Adrenal gland (tissue), 12 donors: ENCODE measurements around the gene SPTB. TPM values are rescaled to one million over a fixed set of nuclear protein-coding genes. Genes with fewer than 3 reads are reported as not detected.

Experiments
- DNase-seq, 7 donors: peaks; one replicate each; pipeline ENCODE4 v3.0.0-alpha.2; 2019 to 2020
- H3K27ac ChIP-seq, 5 donors: fragments of 200-600 bp; sonication (generic) in 4 of 5; 1 replicate in 3 of 5; 2 replicates in 2 of 5; pipeline versions ENCODE4 v1.5.1 to v1.8.0; 2016 to 2020; ENCODE audit warnings: mild to moderate bottlenecking in 1 of 5
- H3K27me3 ChIP-seq: fragments of 200-600 bp; 2 replicates; pipeline ENCODE4 v1.8.0; 2021
- H3K36me3 ChIP-seq, 2 donors: fragments of 200-600 bp; replicated peaks in 1 of 2; 1 replicate in 1 of 2; 2 replicates in 1 of 2; pipeline versions ENCODE4 v1.5.1 to v1.8.0; 2018 to 2022
- H3K4me1 ChIP-seq, 2 donors: fragments of 200-600 bp; replicated peaks in 1 of 2; 1 replicate in 1 of 2; 2 replicates in 1 of 2; pipeline versions ENCODE4 v1.5.1 to v1.8.0; 2018 to 2021
- H3K4me3 ChIP-seq, 4 donors: fragments of 200-600 bp; sonication (generic) in 3 of 4; one replicate each; pipeline ENCODE4 v1.5.1; 2016 to 2018
- H3K9me3 ChIP-seq, 3 donors: fragments of 200-600 bp; sonication (generic) in 1 of 3; replicated peaks in 1 of 3; 1 replicate in 2 of 3; 2 replicates in 1 of 3; pipeline versions ENCODE4 v1.5.1 to v1.8.0; 2016 to 2021
- POLR2A ChIP-seq, 2 donors: fragments of 450-650 bp; IDR thresholded peaks; one replicate each; pipeline ENCODE4 v1.6.1; 2017; ENCODE audit warnings: antibody characterized with exemption in 2 of 2, mild to moderate bottlenecking in 2 of 2, moderate library complexity in 1 of 2
- WGBS, 4 donors: extraction: QIAGEN DNeasy Blood & Tissue Kit in 2 of 4; methylation state at CpG; one replicate each; pipeline versions ENCODE4 v1.1.5 to v1.1.7; 2013 to 2017; 5-methylcytosine and 5-hydroxymethylcytosine counted together
- intact Hi-C, 2 donors: fragments of 100-400 bp; cut with DNase I; formaldehyde crosslinking; loops; one replicate each; pipeline versions ENCODE4 v1.14.1 to v1.15.0; 2022 to 2023
- polyA plus RNA-seq, 3 donors: library from polyadenylated mRNA; stranded (reverse); fragments of 200-250 nt in 2 of 3; fragments of 350-450 nt in 1 of 3; fragmentation: Illumina TruSeq in 1 of 3; extraction: RNeasy Lipid Tissue Mini Kit (QIAGEN cat#74804) in 1 of 3; gene quantifications; one replicate each; pipeline ENCODE4 v1.2.3, GENCODE V29; 2013 to 2014
- total RNA-seq, 9 donors: library from RNA; depleted of rRNA in 4 of 9; stranded (reverse); fragments of >200 nt in 4 of 9; fragments of 120-200 nt in 1 of 9; fragmentation: NEBNext Ultra II Directional in 1 of 9; extraction: Animal tissue kit (Norgen Biotek cat#: 25700) in 1 of 9; gene quantifications; one replicate each; pipeline versions ENCODE4 v1.1.0 to v1.2.4, GENCODE V29; 2013 to 2023
- TF ChIP-seq, protein P1 (sequence below), 6 experiments: fragments of 450-650 bp in 4 of 6; fragments of 200-600 bp in 2 of 6; sonication (generic) in 1 of 6; IDR thresholded peaks; 1 replicate in 5 of 6; 2 replicates in 1 of 6; pipeline versions ENCODE4 v1.5.1 to v1.8.0; 2016 to 2021; ENCODE audit warnings: antibody characterized with exemption in 6 of 6, mild to moderate bottlenecking in 2 of 6, moderate library complexity in 1 of 6
- donor health status: healthy with polysubstance abuse.
- donor health status: Bipolar disorder and iron deficiency.
- donor health status: DM: yes; HTN: yes; CAD: no.
- donor health status: DM: no; HTN: no; CAD: no.
- donor health status: DM: no; HTN: no; CAD: no.
- donor health status: DM: yes; HTN: yes; CAD: no.

SPTB gene
- total and polyA plus RNA-seq, 12 donors = 0.18 to 14.5 (median 1.2) TPM

DNA sequence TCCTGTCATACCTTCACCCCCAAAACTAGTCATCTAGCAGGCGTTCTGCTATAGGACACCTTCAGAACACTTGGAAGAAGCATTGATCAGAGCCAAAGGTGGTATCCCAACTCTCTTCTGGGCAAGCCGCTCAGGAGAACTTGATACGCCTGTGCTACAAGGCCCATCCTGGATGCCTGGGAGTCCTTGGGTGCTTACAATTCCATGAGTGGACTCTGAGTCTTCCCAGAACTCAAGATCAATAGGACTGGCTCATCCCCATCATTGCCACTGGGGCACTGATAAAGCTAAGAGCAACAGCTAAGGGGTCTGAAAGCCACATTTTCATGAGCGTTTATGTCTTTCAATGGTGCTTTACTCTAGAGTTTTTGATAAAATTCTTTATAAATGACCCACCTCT lies 1.9 kb downstream of the SPTB start:
- DNase-seq = no peak
- H3K4me1 ChIP-seq = peaks cover 15 to 17% of the 10 kb centered on the region in 2 donors
- WGBS, 4 donors = 80 to 94% (median 89%) methylated on average over 3 to 4 of the region's 4 CpGs
- intact Hi-C loops = no loop called here
- H3K9me3 ChIP-seq = no peaks in the 10 kb centered on the region
- no peaks in the 10 kb centered on the region for H3K36me3 ChIP-seq
- H3K27ac ChIP-seq = no peak overlapping the region
- H3K27me3 ChIP-seq = peaks cover 18% of the 10 kb centered on the region
- no peak for TF ChIP-seq POLR2A (IDR thresholded peaks at IDR 0.05)
- TF ChIP-seq, protein P1, sequence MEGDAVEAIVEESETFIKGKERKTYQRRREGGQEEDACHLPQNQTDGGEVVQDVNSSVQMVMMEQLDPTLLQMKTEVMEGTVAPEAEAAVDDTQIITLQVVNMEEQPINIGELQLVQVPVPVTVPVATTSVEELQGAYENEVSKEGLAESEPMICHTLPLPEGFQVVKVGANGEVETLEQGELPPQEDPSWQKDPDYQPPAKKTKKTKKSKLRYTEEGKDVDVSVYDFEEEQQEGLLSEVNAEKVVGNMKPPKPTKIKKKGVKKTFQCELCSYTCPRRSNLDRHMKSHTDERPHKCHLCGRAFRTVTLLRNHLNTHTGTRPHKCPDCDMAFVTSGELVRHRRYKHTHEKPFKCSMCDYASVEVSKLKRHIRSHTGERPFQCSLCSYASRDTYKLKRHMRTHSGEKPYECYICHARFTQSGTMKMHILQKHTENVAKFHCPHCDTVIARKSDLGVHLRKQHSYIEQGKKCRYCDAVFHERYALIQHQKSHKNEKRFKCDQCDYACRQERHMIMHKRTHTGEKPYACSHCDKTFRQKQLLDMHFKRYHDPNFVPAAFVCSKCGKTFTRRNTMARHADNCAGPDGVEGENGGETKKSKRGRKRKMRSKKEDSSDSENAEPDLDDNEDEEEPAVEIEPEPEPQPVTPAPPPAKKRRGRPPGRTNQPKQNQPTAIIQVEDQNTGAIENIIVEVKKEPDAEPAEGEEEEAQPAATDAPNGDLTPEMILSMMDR (IDR thresholded peaks at IDR 0.05) = no peak
- H3K4me3 ChIP-seq = no peak overlapping the region

DNA sequence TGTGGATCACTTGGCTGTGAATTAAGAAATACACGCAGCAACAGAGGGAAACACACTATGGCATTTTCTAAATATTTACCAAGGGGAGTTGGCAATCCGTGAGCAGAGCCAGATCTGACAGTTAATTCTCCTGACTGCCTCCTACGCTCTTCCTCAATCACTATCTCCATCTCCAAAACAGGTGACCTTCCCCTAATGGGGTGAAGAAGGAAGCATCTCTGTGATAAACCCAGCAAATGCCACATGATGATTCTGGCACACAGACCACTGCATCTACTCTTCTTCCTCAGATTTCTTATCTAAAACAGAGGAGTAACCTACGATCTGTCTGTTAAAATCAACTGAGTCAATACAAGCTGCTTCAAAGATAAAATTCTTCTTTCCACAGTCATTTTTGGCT lies 4.4 kb downstream of the SPTB start:
- peaks cover 8% of the 10 kb centered on the region for H3K27me3 ChIP-seq
- H3K27ac ChIP-seq = no peak overlapping the region
- no peak overlapping the region for H3K4me3 ChIP-seq
- H3K4me1 ChIP-seq = peaks cover 12 to 14% of the 10 kb centered on the region in 2 donors
- intact Hi-C loops = no loop called here
- TF ChIP-seq POLR2A (IDR thresholded peaks at IDR 0.05) = no peak
- TF ChIP-seq, protein P1 (IDR thresholded peaks at IDR 0.05) = no peak
- 63 to 71% (median 66%) methylated on average over 4 of the region's 4 CpGs for WGBS, 4 donors
- DNase-seq = no peak
- H3K9me3 ChIP-seq = no peaks in the 10 kb centered on the region
- H3K36me3 ChIP-seq = no peaks in the 10 kb centered on the region

DNA sequence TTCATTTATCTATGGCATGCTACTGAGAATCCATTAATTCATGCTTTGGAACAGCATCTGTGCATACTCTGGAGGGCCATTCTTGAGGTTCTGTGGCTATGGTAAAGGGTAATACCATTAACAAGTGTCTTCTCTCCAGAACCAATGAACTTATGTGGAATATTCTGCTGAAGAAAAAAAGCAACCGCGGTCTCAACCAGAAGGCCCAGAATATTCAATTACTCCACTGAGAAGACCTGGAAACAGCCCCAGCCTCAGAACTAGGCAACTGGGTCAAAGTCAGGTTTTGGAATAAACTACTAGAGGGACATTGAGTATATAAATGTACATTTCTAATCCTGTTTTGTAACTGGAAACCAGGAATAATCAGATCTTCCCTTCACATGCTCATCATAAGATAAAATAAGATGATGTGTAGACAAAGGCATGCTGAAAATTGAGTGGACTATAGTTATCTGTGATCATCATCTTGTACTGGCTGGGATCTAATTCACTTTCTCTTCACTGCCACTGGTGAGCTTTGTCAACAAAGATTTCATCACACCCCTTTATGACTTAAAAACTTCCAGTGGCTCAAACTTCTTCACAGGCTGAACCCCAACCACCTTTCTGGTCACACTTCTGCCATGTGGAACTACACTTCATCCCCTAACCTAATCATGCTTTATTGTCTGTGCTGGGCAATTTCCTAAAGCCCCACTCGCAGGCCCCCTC lies 6.0 kb downstream of the SPTB start:
- Histone ChIP-seq H3K27ac (no peak overlapping the region), H3K27me3 (no peaks in the 10 kb centered on the region), H3K4me1 (no peaks in the 10 kb centered on the region), H3K36me3 (no peaks in the 10 kb centered on the region), H3K9me3 (no peaks in the 10 kb centered on the region), H3K4me3 (no peak overlapping the region)
- no peak for TF ChIP-seq POLR2A (IDR thresholded peaks at IDR 0.05)
- TF ChIP-seq, protein P1 (IDR thresholded peaks at IDR 0.05) = no peak
- DNase-seq = no peak
- intact Hi-C loops = no loop called here
- WGBS, 4 donors = 56 to 79% (median 60%) methylated on average over 3 of the region's 3 CpGs

DNA sequence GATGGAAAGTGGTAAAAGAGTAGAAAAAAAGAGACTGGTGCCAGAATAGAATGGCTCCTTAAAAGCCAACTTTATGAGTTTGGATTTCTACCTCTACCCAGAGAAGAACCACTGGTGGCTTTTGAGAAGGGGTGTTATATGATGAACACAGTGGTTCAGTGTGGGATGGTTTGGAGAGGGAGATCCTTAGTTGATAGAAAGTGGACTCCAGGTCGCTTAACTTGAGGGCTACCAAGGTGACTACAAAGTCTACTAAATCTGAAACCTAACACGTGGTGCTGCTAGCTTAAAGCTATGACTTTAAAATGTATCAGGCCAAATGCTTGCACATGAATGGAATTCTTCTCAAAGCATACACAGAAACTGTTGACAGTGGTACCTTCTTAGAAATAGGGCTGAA lies 8.4 kb downstream of the SPTB start:
- WGBS, 4 donors = 61 to 75% (median 70%) methylated on average over 2 of the region's 2 CpGs
- H3K36me3 ChIP-seq = no peaks in the 10 kb centered on the region
- no peaks in the 10 kb centered on the region for H3K4me1 ChIP-seq
- TF ChIP-seq, protein P1 (IDR thresholded peaks at IDR 0.05) = no peak
- no peak for TF ChIP-seq POLR2A (IDR thresholded peaks at IDR 0.05)
- no peaks in the 10 kb centered on the region for H3K9me3 ChIP-seq
- no peak for DNase-seq
- H3K27me3 ChIP-seq = peaks cover 5% of the 10 kb centered on the region
- intact Hi-C loops = no loop called here
- H3K27ac ChIP-seq = no peak overlapping the region
- H3K4me3 ChIP-seq = no peak overlapping the region
